NOMO-1 treated with dmso at 0.1 percent for 144 hours (cell line): ENCODE results near the gene NCOR2.

Experiments used
- DNase-seq: peaks from one replicate; lab custom pipeline; 2025; ENCODE audit not compliant: unreplicated experiment; lab: John Stamatoyannopoulos, UW

NCOR2 gene

DNA sequence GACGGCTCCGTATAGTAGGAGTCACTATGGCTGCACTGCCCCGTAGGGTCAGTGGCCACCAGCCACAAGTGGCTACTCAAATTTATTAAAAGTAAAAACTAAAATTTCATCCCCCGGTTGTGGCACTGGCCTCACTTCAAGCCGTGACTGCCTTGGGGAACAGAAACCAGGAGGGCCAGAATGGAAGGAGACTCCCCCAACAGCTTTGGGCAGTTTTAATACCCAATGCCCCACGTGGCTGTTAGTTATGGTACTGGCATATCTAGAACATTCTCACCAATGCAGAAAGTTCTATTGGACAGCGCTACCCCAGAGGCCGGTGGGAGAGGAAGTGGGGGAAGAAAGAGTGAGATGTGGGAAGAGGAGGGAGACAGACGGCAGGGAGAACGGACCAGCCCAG is 6.2 kb downstream of the NCOR2 start:
- DNase-seq: peak; percentile 43

DNA sequence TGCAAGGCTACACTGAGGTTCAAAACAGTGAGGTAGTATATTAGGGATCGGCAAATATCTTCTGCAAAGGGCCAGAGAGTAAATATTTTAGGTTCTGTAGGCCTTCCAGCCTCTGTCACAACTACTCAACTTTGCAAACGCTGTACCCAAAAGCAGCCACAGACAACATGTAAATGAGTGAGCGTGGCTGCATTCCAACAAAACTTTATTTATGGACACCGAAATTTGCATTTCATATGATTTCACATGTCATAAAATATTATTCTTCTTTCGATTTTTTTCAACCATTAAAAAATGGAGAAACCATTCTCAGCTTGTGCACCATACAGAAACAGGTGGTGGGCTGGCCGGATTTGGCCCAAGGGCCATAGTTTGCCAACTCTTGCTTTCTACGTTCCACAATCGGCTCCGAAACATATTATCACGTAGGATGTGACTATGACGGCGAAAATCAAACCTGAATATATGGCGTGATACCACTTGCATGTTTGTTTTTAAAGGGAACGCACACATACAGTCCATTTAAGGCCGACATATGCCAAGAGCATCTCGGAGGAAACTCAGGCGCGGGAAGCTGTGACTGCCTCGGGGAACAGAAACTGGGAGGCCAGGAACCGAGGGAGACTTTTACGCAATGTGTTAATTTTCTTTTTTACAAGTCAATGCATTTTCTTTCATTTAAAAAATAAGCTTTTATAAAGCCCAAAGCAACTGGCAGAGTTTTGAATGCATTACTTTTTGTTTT is 7.1 kb downstream of the NCOR2 start:
- no peak for DNase-seq

GRCh38 chr12:124559182-124560017 is 8.0 kb downstream of the NCOR2 start:
- no peak for DNase-seq

GRCh38 chr12:124558313-124558712 is 9.1 kb downstream of the NCOR2 start:
- DNase-seq: no peak

GRCh38 chr12:124557518-124558223 is 9.7 kb downstream of the NCOR2 start:
- no peak for DNase-seq

DNA sequence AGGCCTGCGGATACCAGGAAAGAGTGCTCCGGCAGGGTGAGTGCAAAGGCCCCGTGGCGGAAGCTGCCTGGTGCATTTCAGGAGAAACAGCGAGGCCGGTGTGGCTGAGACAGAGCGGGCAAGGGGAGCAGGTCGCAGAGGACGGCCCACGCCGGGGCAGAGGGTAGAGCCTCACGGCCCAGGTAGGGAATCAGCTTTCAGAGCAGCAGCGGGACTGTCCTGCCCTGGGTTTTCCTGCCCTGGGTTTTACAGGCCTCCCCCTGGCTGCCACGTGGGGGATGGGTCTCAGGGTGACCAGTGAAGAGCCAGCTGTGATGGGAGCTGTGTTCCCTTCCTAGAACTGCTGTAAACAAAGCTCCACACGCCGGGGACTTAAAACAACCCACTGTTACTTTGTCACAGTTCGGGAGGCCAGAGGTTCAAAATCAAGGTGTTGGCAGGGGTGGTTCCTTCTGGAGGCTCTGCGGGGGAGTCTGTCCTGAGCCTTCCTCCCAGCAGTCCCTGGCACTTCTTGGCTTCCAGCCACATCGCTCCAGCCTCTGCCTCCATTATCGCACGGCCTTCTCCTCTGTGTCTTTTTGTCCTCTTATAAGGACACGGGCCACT is 10.4 kb downstream of the NCOR2 start:
- no peak for DNase-seq

- DNase-seq: no peak
Observed at GRCh38 chr12:124556074-124556466, 11.3 kb downstream of the NCOR2 start.

DNA sequence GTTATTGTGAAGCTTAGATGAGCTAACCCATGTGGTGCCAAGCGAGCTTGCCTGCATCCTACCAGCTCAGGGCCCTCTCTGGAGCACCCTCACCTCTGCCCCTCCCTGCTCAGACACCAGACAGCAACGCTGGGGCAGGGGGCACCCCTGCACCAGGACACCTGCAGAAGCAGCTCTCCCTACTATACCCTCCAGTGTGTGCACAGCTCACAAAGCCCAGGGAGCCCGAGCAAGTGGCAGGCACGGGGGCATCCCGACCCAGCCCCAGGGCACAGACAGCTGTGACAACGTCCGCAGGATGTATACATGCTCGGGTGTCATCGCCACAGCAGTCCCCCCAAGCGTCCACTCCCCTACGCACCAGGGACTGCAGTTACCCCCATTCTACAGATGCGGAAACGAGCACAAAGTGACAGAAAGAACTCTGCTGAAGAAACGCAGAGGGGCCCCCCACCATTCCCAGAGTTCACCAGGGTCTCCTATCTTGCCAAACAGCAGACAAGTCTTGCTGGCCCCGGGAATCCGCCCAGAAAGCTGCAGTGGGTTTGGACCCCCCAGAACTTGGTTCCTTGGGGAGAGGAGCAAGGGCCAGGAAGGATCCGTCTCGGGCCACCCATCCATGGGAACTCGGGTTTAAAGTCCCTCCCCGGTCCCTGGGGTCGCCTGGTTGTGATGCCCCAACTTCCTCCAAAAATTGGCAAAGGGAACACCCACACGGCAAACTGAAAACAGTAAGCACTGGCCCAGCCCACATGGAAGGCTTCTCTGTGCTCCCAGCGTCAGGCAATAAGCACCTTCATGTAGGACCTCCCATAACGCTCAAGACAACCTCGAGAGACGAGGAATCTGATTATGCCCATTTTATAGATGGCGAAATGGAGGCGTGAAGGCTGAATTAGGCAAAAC is 12.0 kb downstream of the NCOR2 start:
- no peak for DNase-seq

GRCh38 chr12:124554429-124555029 is 12.9 kb downstream of the NCOR2 start:
- no peak for DNase-seq

DNA sequence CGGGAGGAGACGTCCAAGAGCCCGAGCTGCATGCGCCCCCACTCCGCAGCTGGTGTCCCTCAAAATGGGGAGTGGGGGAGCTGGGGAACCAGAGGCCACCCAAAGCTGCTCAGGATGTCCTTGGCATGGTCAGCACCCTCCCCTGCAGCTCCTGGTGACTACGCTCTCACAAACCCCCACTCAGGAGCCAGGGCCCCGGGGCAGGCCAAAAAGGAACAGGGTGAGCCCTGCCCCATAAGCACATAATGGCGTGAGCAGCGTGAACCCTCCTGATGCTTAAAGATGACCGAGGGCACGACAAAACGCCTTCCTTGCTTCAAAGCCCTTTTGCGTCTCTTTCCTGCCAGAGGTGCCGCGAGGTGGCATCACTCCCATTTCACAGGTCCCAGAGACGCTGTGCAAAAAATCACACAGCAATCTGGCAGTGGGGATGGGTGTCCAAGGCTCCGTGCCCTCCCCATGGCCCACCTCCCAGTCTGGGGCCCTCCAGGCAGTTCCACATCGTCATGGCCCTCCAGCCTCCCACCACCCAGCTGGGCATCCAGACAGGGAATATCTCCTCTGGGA is 13.5 kb downstream of the NCOR2 start:
- DNase-seq: no peak

- peak; percentile 40 for DNase-seq
Observed at GRCh38 chr12:124551268-124552144, 15.9 kb downstream of the NCOR2 start.

DNA sequence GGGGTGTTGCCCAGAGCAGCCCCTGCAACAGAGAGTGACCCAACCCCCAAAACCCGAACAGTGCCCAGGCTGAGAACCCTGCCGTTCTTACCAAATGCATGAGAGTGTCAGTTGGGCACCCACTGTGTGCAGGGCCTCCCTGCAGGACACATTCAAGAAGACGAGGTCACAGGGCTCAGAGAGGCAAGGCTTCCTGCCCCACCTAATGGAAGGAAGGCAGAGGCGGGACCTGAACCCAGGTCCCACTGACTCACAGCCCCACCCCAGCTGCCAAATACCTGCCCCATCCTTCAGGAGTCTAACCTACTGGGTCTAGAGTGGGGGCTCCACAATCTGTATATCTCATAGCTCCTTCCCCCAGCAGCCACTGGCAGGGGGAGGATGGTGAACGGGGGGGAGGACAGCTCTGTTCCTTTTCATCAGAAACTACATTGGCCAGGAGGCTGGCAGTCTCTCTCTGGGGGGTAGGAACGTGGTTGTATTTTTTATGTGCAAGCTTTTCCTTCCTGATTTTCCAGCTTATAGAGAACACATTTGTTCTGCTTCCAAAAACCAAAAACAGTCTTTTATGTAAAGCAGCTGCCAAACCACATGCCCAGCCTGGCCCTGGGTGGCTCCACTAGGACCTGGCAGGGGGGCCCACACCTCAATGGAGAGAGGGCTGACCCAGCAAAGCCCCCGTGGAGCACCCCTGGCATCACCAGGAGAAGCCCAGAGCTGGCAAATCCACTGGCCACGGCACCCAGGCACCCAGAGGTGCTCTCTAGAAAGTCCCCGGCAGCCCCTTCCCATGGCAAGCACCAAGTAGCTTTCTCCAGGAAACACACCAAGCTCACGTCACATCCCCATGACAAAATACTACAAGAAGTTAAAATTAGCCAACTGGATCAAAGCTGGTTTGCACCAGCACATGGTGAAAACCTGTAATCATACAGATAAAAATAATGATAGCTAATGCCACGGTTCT is 17.0 kb downstream of the NCOR2 start:
- DNase-seq: no peak

DNA sequence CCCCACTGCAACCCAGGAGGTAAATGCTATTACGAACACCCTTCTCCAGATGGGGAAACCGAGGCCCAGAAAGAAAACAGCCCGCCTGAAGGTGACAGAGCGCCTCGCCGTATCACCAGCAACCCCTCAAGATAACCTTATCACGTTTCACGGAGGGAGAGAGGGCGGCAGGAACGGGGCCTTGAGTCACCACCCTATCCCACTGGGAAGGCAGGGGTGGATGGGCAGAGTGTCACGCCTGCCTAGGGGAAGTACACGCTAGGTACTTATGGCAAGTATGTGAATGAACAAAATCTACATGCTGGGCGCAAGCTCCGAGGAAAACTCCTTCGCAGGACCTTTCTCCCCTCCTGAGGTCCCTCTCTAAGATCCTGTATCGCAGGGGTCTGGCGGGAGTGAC is 17.8 kb downstream of the NCOR2 start:
- DNase-seq: no peak

DNA sequence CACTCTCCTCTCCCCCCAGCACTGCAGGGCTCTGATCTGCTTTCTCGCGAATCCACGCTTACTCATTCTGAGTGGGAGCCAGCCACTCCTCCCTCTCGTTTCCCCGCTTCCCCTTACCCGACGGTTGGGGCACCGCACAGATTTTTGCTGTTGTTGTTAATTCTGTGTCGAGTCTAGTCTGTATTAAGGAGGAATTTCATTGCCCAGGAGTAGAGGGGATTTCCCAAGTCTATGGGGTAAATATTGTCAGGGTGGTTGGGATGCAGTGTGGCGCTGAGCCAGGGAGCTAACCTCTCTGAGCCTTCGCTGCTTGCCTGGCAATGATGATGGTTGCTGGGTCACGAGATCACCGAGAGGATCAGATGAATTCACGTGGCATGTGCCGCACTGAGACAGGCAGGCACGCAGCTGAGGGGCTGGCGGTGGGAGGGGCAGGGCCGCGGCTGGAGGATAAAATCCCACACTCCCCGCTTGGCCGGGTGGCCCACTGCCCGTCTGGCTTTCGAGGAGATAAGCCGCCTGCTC is 18.5 kb downstream of the NCOR2 start:
- DNase-seq: no peak

DNA sequence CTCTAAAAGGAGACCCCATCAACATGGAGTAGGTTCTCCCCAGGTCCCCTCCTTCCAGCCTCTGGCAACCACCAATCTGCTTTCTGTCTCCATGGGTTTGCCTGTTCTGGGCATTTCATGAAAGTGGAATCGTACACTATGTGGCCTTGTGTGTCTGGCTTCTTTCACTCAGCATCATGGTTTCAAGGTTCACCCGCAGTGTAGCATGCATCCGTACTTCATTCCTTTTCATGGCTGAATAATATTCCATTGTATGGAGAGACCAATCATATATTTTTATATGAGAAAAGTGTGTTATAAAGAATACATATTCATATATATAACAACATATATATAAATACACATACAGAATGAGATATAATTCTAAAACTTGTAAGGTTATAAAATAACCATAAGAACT is 19.8 kb downstream of the NCOR2 start:
- no peak for DNase-seq

GRCh38 chr12:124545508-124546418 is 21.6 kb downstream of the NCOR2 start:
- DNase-seq: peak; percentile 47
